HEK293 (cell line): ENCODE data around the gene RHBDL3.

Experiments used
- BCL11A ChIP-seq: fragments of 450-650 bp; formaldehyde crosslinking; IDR thresholded peaks from 2 replicates; pipeline ENCODE4 v1.5.1; 2016; ENCODE audit warnings: low read depth, missing biosample characterization, missing genetic modification characterization
- BCL11B ChIP-seq: fragments of 450-650 bp; formaldehyde crosslinking; IDR thresholded peaks from 2 replicates; pipeline ENCODE4 v1.5.1; 2016; ENCODE audit warnings: low read depth, missing biosample characterization, missing genetic modification characterization
- GLI2 ChIP-seq: fragments of 450-650 bp; formaldehyde crosslinking; IDR thresholded peaks from 2 replicates; pipeline ENCODE4; 2017; ENCODE audit warnings: missing biosample characterization, missing genetic modification characterization, low read depth, borderline replicate concordance
- GLIS2 ChIP-seq: fragments of 450-650 bp; formaldehyde crosslinking; IDR thresholded peaks from 2 replicates; pipeline ENCODE4 v1.5.1; 2016; ENCODE audit warnings: missing biosample characterization, missing genetic modification characterization
- INSM2 ChIP-seq: fragments of 450-650 bp; formaldehyde crosslinking; IDR thresholded peaks from 2 replicates; pipeline ENCODE4 v1.5.1; 2016; ENCODE audit warnings: missing biosample characterization, missing genetic modification characterization
- KLF1 ChIP-seq: fragments of 450-650 bp; formaldehyde crosslinking; IDR thresholded peaks from 2 replicates; pipeline ENCODE4 v1.5.1; 2016; ENCODE audit warnings: missing biosample characterization, missing genetic modification characterization
- KLF10 ChIP-seq: fragments of 450-650 bp; IDR thresholded peaks from 2 replicates; pipeline ENCODE4 v1.5.1; 2018; ENCODE audit warnings: missing biosample characterization, mild to moderate bottlenecking, missing genetic modification characterization
- KLF17 ChIP-seq: fragments of 450-650 bp; formaldehyde crosslinking; IDR thresholded peaks from 2 replicates; pipeline ENCODE4 v1.5.1; 2016; ENCODE audit warnings: missing biosample characterization, missing genetic modification characterization
- KLF9 ChIP-seq: fragments of 450-650 bp; formaldehyde crosslinking; IDR thresholded peaks from 2 replicates; pipeline ENCODE4 v1.5.1; 2016; ENCODE audit warnings: missing biosample characterization, missing genetic modification characterization, low read depth
- MYNN ChIP-seq: fragments of 450-650 bp; formaldehyde crosslinking; IDR thresholded peaks from 2 replicates; pipeline ENCODE4 v1.5.1; 2016; ENCODE audit warnings: missing biosample characterization, missing genetic modification characterization, borderline replicate concordance
- MZF1 ChIP-seq: fragments of 450-650 bp; formaldehyde crosslinking; IDR thresholded peaks from 2 replicates; pipeline ENCODE4 v1.5.1; 2017; ENCODE audit warnings: missing biosample characterization, missing genetic modification characterization, borderline replicate concordance
- OVOL3 ChIP-seq: fragments of 450-650 bp; formaldehyde crosslinking; IDR thresholded peaks from 2 replicates; pipeline ENCODE4 v1.5.1; 2016; ENCODE audit warnings: missing biosample characterization, missing genetic modification characterization
- PRDM1 ChIP-seq: fragments of 450-650 bp; formaldehyde crosslinking; IDR thresholded peaks from 2 replicates; pipeline ENCODE4; 2016; ENCODE audit warnings: missing biosample characterization, missing genetic modification characterization
- SP3 ChIP-seq: fragments of 450-650 bp; formaldehyde crosslinking; IDR thresholded peaks from 2 replicates; pipeline ENCODE4 v1.5.1; 2016; ENCODE audit warnings: missing biosample characterization, missing genetic modification characterization
- ZBTB48 ChIP-seq: fragments of 450-650 bp; formaldehyde crosslinking; IDR thresholded peaks from 2 replicates; pipeline ENCODE4 v1.5.1; 2016; ENCODE audit warnings: missing biosample characterization, missing genetic modification characterization
- ZBTB7A ChIP-seq: fragments of 450-650 bp; formaldehyde crosslinking; IDR thresholded peaks from 2 replicates; pipeline ENCODE4 v1.5.1; 2016; ENCODE audit warnings: low read depth, missing biosample characterization, missing genetic modification characterization
- ZEB2 ChIP-seq: fragments of 450-650 bp; formaldehyde crosslinking; IDR thresholded peaks from 2 replicates; pipeline ENCODE4 v1.5.1; 2016; ENCODE audit warnings: missing biosample characterization, missing genetic modification characterization
- ZFHX2 ChIP-seq: fragments of 450-650 bp; formaldehyde crosslinking; conservative IDR thresholded peaks from 2 replicates; pipeline ENCODE4 v1.5.1; 2016; ENCODE audit warnings: missing biosample characterization, missing genetic modification characterization
- ZFP69B ChIP-seq: fragments of 450-650 bp; formaldehyde crosslinking; IDR thresholded peaks from 2 replicates; pipeline ENCODE4 v1.5.1; 2016; ENCODE audit warnings: missing biosample characterization, missing genetic modification characterization
- ZNF133 ChIP-seq: fragments of 450-650 bp; formaldehyde crosslinking; IDR thresholded peaks from 2 replicates; pipeline ENCODE4 v1.5.1; 2016; ENCODE audit warnings: missing biosample characterization, missing genetic modification characterization
- ZNF155 ChIP-seq: fragments of 450-650 bp; formaldehyde crosslinking; IDR thresholded peaks from 2 replicates; pipeline ENCODE4 v1.5.1; 2016; ENCODE audit warnings: missing biosample characterization, missing genetic modification characterization
- ZNF169 ChIP-seq: fragments of 450-650 bp; formaldehyde crosslinking; IDR thresholded peaks from 2 replicates; pipeline ENCODE4 v1.5.1; 2016; ENCODE audit warnings: missing biosample characterization, missing genetic modification characterization
- ZNF18 ChIP-seq: fragments of 450-650 bp; formaldehyde crosslinking; IDR thresholded peaks from 2 replicates; pipeline ENCODE4 v1.5.1; 2016; ENCODE audit warnings: missing biosample characterization, missing genetic modification characterization
- ZNF202 ChIP-seq: fragments of 450-650 bp; formaldehyde crosslinking; IDR thresholded peaks from 2 replicates; pipeline ENCODE4 v1.5.1; 2016; ENCODE audit warnings: missing biosample characterization, missing genetic modification characterization, borderline replicate concordance
- ZNF214 ChIP-seq: fragments of 450-650 bp; formaldehyde crosslinking; IDR thresholded peaks from 2 replicates; pipeline ENCODE4 v1.5.1; 2017; ENCODE audit warnings: missing biosample characterization, mild to moderate bottlenecking, missing genetic modification characterization, borderline replicate concordance
- ZNF302 ChIP-seq: fragments of 450-650 bp; formaldehyde crosslinking; IDR thresholded peaks from 2 replicates; pipeline ENCODE4 v1.5.1; 2016; ENCODE audit warnings: missing biosample characterization, missing genetic modification characterization, low read depth
- ZNF350 ChIP-seq: fragments of 450-650 bp; formaldehyde crosslinking; IDR thresholded peaks from 2 replicates; pipeline ENCODE4 v1.5.0; 2017; ENCODE audit warnings: missing biosample characterization, mild to moderate bottlenecking, missing genetic modification characterization
- ZNF37A ChIP-seq: fragments of 450-650 bp; IDR thresholded peaks from 2 replicates; pipeline ENCODE4 v1.5.1; 2018; ENCODE audit warnings: missing biosample characterization, missing genetic modification characterization
- ZNF488 ChIP-seq: fragments of 450-650 bp; formaldehyde crosslinking; IDR thresholded peaks from 2 replicates; pipeline ENCODE4 v1.5.1; 2016; ENCODE audit warnings: missing biosample characterization, missing genetic modification characterization
- ZNF555 ChIP-seq: fragments of 450-650 bp; formaldehyde crosslinking; conservative IDR thresholded peaks from 2 replicates; pipeline ENCODE4 v1.5.1; 2017; ENCODE audit warnings: missing biosample characterization, mild to moderate bottlenecking, missing genetic modification characterization, inconsistent platforms
- ZNF624 ChIP-seq: fragments of 450-650 bp; formaldehyde crosslinking; IDR thresholded peaks from 2 replicates; pipeline ENCODE4 v1.5.1; 2017; ENCODE audit warnings: missing biosample characterization, missing genetic modification characterization
- ZNF645 ChIP-seq: fragments of 450-650 bp; formaldehyde crosslinking; IDR thresholded peaks from 2 replicates; pipeline ENCODE4; 2016; ENCODE audit warnings: missing biosample characterization, missing genetic modification characterization
- ZNF747 ChIP-seq: fragments of 450-650 bp; formaldehyde crosslinking; IDR thresholded peaks from 2 replicates; pipeline ENCODE4 v1.5.1; 2016; ENCODE audit warnings: missing biosample characterization, missing genetic modification characterization
- ZNF785 ChIP-seq: fragments of 450-650 bp; formaldehyde crosslinking; IDR thresholded peaks from 2 replicates; pipeline ENCODE4 v1.5.1; 2016; ENCODE audit warnings: missing biosample characterization, missing genetic modification characterization
- ZSCAN30 ChIP-seq: fragments of 450-650 bp; IDR thresholded peaks from 2 replicates; pipeline ENCODE4 v1.5.1; 2018; ENCODE audit warnings: missing biosample characterization, mild to moderate bottlenecking, missing genetic modification characterization, moderate library complexity
- TF ChIP-seq, protein P1 (sequence below): fragments of 450-650 bp; formaldehyde crosslinking; optimal IDR thresholded peaks from 2 replicates; pipeline ENCODE3; 2016; ENCODE audit warnings: missing biosample characterization, mild to moderate bottlenecking, missing genetic modification characterization

Gene RHBDL3

DNA sequence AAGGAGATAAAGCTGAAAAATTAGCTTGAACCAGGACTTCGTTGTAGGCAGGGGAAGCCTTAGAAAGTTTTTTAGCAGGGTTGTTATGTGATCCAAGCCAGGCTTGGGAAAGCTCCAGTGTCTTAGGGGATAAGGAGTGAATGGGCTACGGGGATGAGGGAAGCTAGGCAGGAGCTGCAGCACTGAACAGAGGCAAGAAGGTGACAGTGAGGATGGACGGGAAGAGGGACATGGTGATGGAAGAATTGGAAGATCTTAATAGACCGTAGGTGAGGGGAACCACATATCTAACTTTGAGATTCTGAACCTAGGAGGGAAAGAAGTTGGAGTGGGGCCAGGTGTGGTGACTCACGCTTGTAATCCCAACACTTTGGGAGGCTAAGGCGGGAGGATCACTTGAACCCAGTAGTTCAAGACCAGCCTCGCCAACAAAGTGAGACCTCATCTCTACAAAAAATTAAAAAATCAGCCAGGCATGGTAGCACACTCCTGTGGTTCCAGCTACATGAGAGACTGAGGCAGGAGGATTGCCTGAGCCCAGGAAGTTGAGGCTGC, 3.2 kb downstream of the RHBDL3 start (continued):
- TF ChIP-seq ZNF214 (tag by site-specific recombination), result no peak
- no peak for TF ChIP-seq ZNF155
- no peak for TF ChIP-seq ZBTB48
- no peak for TF ChIP-seq ZNF555 (tag by site-specific recombination)
- peak; percentile 12; the same call in 1 of the 2 replicates for TF ChIP-seq INSM2 (tag by site-specific recombination)
- TF ChIP-seq PRDM1 (tag by site-specific recombination), result peak; percentile 72
- no peak for TF ChIP-seq ZSCAN30 (tag by site-specific recombination)
- no peak for TF ChIP-seq ZNF202
- no peak for TF ChIP-seq ZFHX2 (tag by site-specific recombination)
- no peak for TF ChIP-seq OVOL3 (tag by site-specific recombination)
- TF ChIP-seq MZF1, result no peak
- TF ChIP-seq ZNF302 (tag by site-specific recombination), result no peak
- no peak for TF ChIP-seq KLF1 (tag by site-specific recombination)
- TF ChIP-seq ZNF18 (tag by site-specific recombination), result no peak
- no peak for TF ChIP-seq BCL11B (tag by site-specific recombination)
- TF ChIP-seq KLF9 (tag by site-specific recombination), result no peak
- no peak for TF ChIP-seq SP3 (tag by site-specific recombination)
- no peak for TF ChIP-seq KLF10
- no peak for TF ChIP-seq GLI2 (tag by site-specific recombination)
- no peak for TF ChIP-seq ZNF169
- TF ChIP-seq ZBTB7A, result no peak
- TF ChIP-seq MYNN, result no peak
- no peak for TF ChIP-seq ZNF785 (tag by site-specific recombination)
- TF ChIP-seq, protein P1, sequence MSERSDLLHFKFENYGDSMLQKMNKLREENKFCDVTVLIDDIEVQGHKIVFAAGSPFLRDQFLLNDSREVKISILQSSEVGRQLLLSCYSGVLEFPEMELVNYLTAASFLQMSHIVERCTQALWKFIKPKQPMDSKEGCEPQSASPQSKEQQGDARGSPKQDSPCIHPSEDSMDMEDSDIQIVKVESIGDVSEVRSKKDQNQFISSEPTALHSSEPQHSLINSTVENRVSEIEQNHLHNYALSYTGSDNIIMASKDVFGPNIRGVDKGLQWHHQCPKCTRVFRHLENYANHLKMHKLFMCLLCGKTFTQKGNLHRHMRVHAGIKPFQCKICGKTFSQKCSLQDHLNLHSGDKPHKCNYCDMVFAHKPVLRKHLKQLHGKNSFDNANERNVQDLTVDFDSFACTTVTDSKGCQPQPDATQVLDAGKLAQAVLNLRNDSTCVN (tag by site-specific recombination), result no peak
- no peak for TF ChIP-seq ZNF133
- TF ChIP-seq GLIS2, result no peak
- TF ChIP-seq ZEB2, result no peak
- no peak for TF ChIP-seq BCL11A (tag by site-specific recombination)
- TF ChIP-seq ZNF488 (tag by site-specific recombination), result no peak
- no peak for TF ChIP-seq ZNF37A (tag by site-specific recombination)
- TF ChIP-seq KLF17 (tag by site-specific recombination), result 0 out of 2 replicates have a peak, but pooled peaks have one; percentile 28
- no peak for TF ChIP-seq ZNF645 (tag by site-specific recombination)
- no peak for TF ChIP-seq ZFP69B
- TF ChIP-seq ZNF747 (tag by site-specific recombination), result no peak
- TF ChIP-seq ZNF350 (tag by site-specific recombination), result no peak
- no peak for TF ChIP-seq ZNF624 (tag by site-specific recombination)
- TF ChIP-seq, all 188 proteins: peak for 11
